ENCODE results near the gene TGFB2.

- no peak for TF ChIP-seq CTCF (IDR thresholded peaks at IDR 0.05; ENCODE audit: low read depth, low read length)
- no peak for TF ChIP-seq EZH2phosphoT487 (IDR thresholded peaks at IDR 0.05; ENCODE audit: low read depth)
Observed at GRCh38 chr1:218366322-218367052, 21.4 kb downstream of the TGFB2 start.
